ENCODE data around the gene EML6. TPM values are rescaled to one million over a fixed set of nuclear protein-coding genes. Genes with fewer than 3 reads are reported as not detected.

EML6 gene
- total RNA-seq, 1 experiment from 2014 or later: 6.6 TPM

DNA sequence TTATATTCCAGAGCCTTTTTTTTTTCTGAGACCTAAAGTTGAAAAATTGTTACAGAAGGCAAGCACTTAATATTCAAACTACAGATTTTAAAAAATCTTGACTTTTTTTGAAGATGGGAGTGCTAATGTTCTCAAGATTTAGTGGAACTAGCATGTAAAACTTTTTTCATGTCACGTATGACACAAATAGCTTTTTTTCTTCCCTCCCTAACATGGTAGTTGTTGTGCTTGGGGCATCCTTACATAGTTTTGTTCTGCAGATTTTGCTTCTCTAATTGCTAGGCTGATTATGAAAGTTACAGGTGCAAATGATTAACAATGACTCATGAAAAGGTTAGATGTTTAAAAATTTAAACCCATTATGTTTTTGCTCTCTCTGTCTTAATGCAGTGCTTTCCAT is 3.0 kb downstream of the EML6 start:
- Histone ChIP-seq H3K9me3 (ENCODE audit: control insufficient read depth in 1 of 2, insufficient read depth in 1 of 2, low read depth in 1 of 2, low read length in 2 of 2) (no peaks in the 10 kb centered on the region), H3K79me2 (ENCODE audit: insufficient read depth, low read length) (no peaks in the 10 kb centered on the region), H2AFZ (ENCODE audit: low read depth, low read length, poor library complexity, severe bottlenecking) (no peak overlapping the region), H3K27ac (ENCODE audit: low read depth, low read length) (no peak overlapping the region), H3K4me3 (replicated peaks in 1 of 2; ENCODE audit: low read depth in 1 of 2, low read length in 2 of 2) (no peak overlapping the region), H3K9ac (ENCODE audit: low read length) (no peak overlapping the region), H3K4me1 (ENCODE audit: control insufficient read depth in 1 of 2, insufficient read depth in 2 of 2, low read length in 2 of 2) (peaks cover 3 to 32% of the 10 kb centered on the region in 2 experiments; a peak in 3 of 4 replicates), H4K20me1 (ENCODE audit: insufficient read depth) (no peaks in the 10 kb centered on the region), H3K9me2 (ENCODE audit: insufficient read depth) (no peaks in the 10 kb centered on the region), H3K36me3 (ENCODE audit: control insufficient read depth in 1 of 2, insufficient read depth in 2 of 2, low read length in 2 of 2) (no peaks in the 10 kb centered on the region), H3K27me3 (ENCODE audit: insufficient read depth, low read length) (no peaks in the 10 kb centered on the region), H3K4me2 (ENCODE audit: low read length) (no peak overlapping the region)
- ATAC-seq (no peak), DNase-seq (ENCODE audit: low read depth, low spot score) (no peak)
- BruUV-seq (replicated peaks): no TSS peak
- ChIA-PET CTCF (no interaction called here), RAD21 (ENCODE audit: low non-redundant PET in 1 of 2, low total read pairs in 2 of 2, uncharacterized antibody in 2 of 2, unreplicated experiment in 2 of 2) (no interaction called here), POLR2A (no interaction called here)
- TF ChIP-seq ZNF274 (IDR thresholded peaks at IDR 0.05; ENCODE audit: low read depth, low read length): no peak
- no peak for TF ChIP-seq TCF7L2 (IDR thresholded peaks at IDR 0.05; ENCODE audit: borderline replicate concordance, extremely low read depth, insufficient read depth, insufficient read length)
- TF ChIP-seq ELF1 (IDR thresholded peaks at IDR 0.05; ENCODE audit: borderline replicate concordance, low read depth): no peak
- TF ChIP-seq REST (IDR thresholded peaks at IDR 0.05; ENCODE audit: low read depth): no peak
- TF ChIP-seq POLR2A (IDR thresholded peaks at IDR 0.05; ENCODE audit: borderline replicate concordance, extremely low read depth, insufficient read depth, insufficient read length): no peak
- no peak for TF ChIP-seq EZH2phosphoT487 (IDR thresholded peaks at IDR 0.05; ENCODE audit: borderline replicate concordance)
- TF ChIP-seq, protein P1, sequence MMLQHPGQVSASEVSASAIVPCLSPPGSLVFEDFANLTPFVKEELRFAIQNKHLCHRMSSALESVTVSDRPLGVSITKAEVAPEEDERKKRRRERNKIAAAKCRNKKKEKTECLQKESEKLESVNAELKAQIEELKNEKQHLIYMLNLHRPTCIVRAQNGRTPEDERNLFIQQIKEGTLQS (IDR thresholded peaks at IDR 0.05): no peak
- intact Hi-C loops (cut with micrococcal nuclease): loop anchor here (5.0 to 10.0 kb wide), 2 partner anchors 46 to 108 kb away; no protein-coding TSS in a partner anchor

Measured in HCT116 (cell line).